GM21619 (cell line): ENCODE measurements around the gene PIP5K1A.
"Not testable (repeated sequence)": the region's sequence is repeated elsewhere in the genome, so short reads cannot be mapped to it uniquely, and the experiment has no call there.

Experiments used
- ATAC-seq: cut with Tn5 transposase; IDR thresholded peaks from one replicate; pipeline ENCODE4 v1.9.1; 2021; ENCODE audit not compliant: unreplicated experiment

Gene PIP5K1A

GRCh38 chr1:151192047-151192446 is 6.3 kb upstream of the PIP5K1A start:
- no peak for ATAC-seq

GRCh38 chr1:151193304-151193703 is 5.0 kb upstream of the PIP5K1A start:
- no peak for ATAC-seq

GRCh38 chr1:151193856-151194255 is 4.5 kb upstream of the PIP5K1A start:
- no peak for ATAC-seq

GRCh38 chr1:151194894-151195594 is 3.3 kb upstream of the PIP5K1A start:
- not testable (repeated sequence) for ATAC-seq

- no peak for ATAC-seq
These were observed 2.0 kb upstream of the PIP5K1A start for GRCh38 chr1:151196292-151196800.

GRCh38 chr1:151197863-151198253 is 494 bp upstream of the PIP5K1A start:
- ATAC-seq: no peak

GRCh38 chr1:151199873-151200581 is 1.7 kb downstream of the PIP5K1A start:
- no peak for ATAC-seq

- ATAC-seq: not testable (repeated sequence)
These were observed 7.1 kb downstream of the PIP5K1A start for GRCh38 chr1:151205381-151205965.

GRCh38 chr1:151210830-151211229 is 12.5 kb downstream of the PIP5K1A start:
- no peak for ATAC-seq

GRCh38 chr1:151211972-151212705 is 13.8 kb downstream of the PIP5K1A start:
- no peak for ATAC-seq

GRCh38 chr1:151213560-151213959 is 15.2 kb downstream of the PIP5K1A start:
- no peak for ATAC-seq

- ATAC-seq: no peak
These were observed 23.3 kb downstream of the PIP5K1A start for GRCh38 chr1:151221616-151222015.

GRCh38 chr1:151222130-151222529 is 23.8 kb downstream of the PIP5K1A start:
- no peak for ATAC-seq

- no peak for ATAC-seq
These were observed 36.9 kb downstream of the PIP5K1A start for GRCh38 chr1:151235235-151235634.

- no peak for ATAC-seq
These were observed 39.5 kb downstream of the PIP5K1A start for GRCh38 chr1:151237678-151238466.

- ATAC-seq: no peak
These were observed 40.1 kb downstream of the PIP5K1A start for GRCh38 chr1:151238467-151238739.

- no peak for ATAC-seq
These were observed 44.1 kb downstream of the PIP5K1A start for GRCh38 chr1:151242442-151242841.

- ATAC-seq: no peak
These were observed 45.4 kb downstream of the PIP5K1A start for GRCh38 chr1:151243683-151244216.

GRCh38 chr1:151246786-151247185 is 48.4 kb downstream of the PIP5K1A start:
- no peak for ATAC-seq

- no peak for ATAC-seq
These were observed 53.5 kb downstream of the PIP5K1A start for GRCh38 chr1:151251656-151252470.
